OCI-LY1 (cell line): Measurements from ENCODE around the gene OLFML3.

Experiments
- H2AFZ ChIP-seq: fragments of 200-600 bp; sonication (generic), shearing (Covaris generic); 2 replicates; pipeline ENCODE4 v1.6.0; 2014; ENCODE audit warnings: antibody characterized with exemption, mild to moderate bottlenecking, low read length
- H3F3A ChIP-seq: fragments of 200-600 bp; sonication (generic), shearing (Covaris generic); 2 replicates; pipeline ENCODE4 v1.6.0; 2014; ENCODE audit warnings: mild to moderate bottlenecking, antibody characterized with exemption, low read length, moderate library complexity; ENCODE audit not compliant: insufficient read depth
- H3K27ac ChIP-seq: fragments of 200-600 bp; sonication (generic); 2 replicates; pipeline ENCODE4 v1.5.1; 2014; ENCODE audit warnings: low read length, mixed run types, mild to moderate bottlenecking, low read depth; ENCODE audit not compliant: poor library complexity, severe bottlenecking
- H3K27me3 ChIP-seq: fragments of 200-600 bp; sonication (generic); 2 replicates; pipeline ENCODE4 v1.6.0; 2014; ENCODE audit warnings: antibody characterized with exemption, mild to moderate bottlenecking, low read length, moderate library complexity; ENCODE audit not compliant: insufficient read depth
- H3K36me3 ChIP-seq: fragments of 200-600 bp; sonication (generic); 2 replicates; pipeline ENCODE4 v1.6.1; 2014; ENCODE audit warnings: mild to moderate bottlenecking, antibody characterized with exemption, low read length, moderate library complexity, mixed read lengths; ENCODE audit not compliant: insufficient read depth
- H3K4me1 ChIP-seq: fragments of 200-600 bp; sonication (generic); 2 replicates; pipeline ENCODE4 v1.5.1; 2014; ENCODE audit warnings: mild to moderate bottlenecking, low read length, moderate library complexity; ENCODE audit not compliant: insufficient read depth, severe bottlenecking
- H3K4me2 ChIP-seq: fragments of 200-600 bp; sonication (generic), shearing (Covaris generic); 2 replicates; pipeline ENCODE4 v1.6.1; 2014; ENCODE audit warnings: low read length
- H3K4me3 ChIP-seq: fragments of 200-600 bp; sonication (generic); 2 replicates; pipeline ENCODE4 v1.5.1; 2014; ENCODE audit warnings: low read length, low read depth, mild to moderate bottlenecking, mixed read lengths; ENCODE audit not compliant: poor library complexity, severe bottlenecking
- H3K79me2 ChIP-seq: fragments of 200-600 bp; shearing (Covaris generic); 2 replicates; pipeline ENCODE4 v1.6.1; 2016; ENCODE audit warnings: mixed run types, low read length, mixed read lengths; ENCODE audit not compliant: insufficient read depth
- H3K9ac ChIP-seq: fragments of 200-600 bp; sonication (generic), shearing (Covaris generic); 2 replicates; pipeline ENCODE4 v1.6.1; 2014; ENCODE audit warnings: mild to moderate bottlenecking, low read length, mixed read lengths
- H3K9me2 ChIP-seq: fragments of 200-600 bp; sonication (generic), shearing (Covaris generic); 2 replicates; pipeline ENCODE4 v1.6.1; 2014; ENCODE audit warnings: low read depth, mild to moderate bottlenecking, low read length, mixed read lengths
- H3K9me3 ChIP-seq: fragments of 200-600 bp; shearing (Covaris generic); 2 replicates; pipeline ENCODE4 v1.6.1; 2014; ENCODE audit warnings: low read length, mixed read lengths
- H4K20me1 ChIP-seq: fragments of 200-600 bp; sonication (generic), shearing (Covaris generic); 2 replicates; pipeline ENCODE4 v1.6.0; 2016; ENCODE audit warnings: mild to moderate bottlenecking, low read length; ENCODE audit not compliant: insufficient read depth
- CTCF ChIP-seq: fragments of 200-600 bp; sonication (generic), shearing (Covaris generic); IDR thresholded peaks from 2 replicates; pipeline ENCODE4 v1.5.1; 2017; ENCODE audit warnings: mild to moderate bottlenecking, antibody characterized with exemption, low read length, moderate library complexity, mixed read lengths
- EZH2 ChIP-seq: fragments of 200-600 bp; sonication (generic), shearing (Covaris generic); IDR thresholded peaks from 2 replicates; pipeline ENCODE4 v1.8.0; 2017; ENCODE audit warnings: borderline replicate concordance, mixed run types, mild to moderate bottlenecking, antibody characterized with exemption, low read length, moderate library complexity, mixed read lengths

OLFML3 gene

GRCh38 chr1:113949007-113949406 is 30.3 kb upstream of the OLFML3 start:
- Histone ChIP-seq H3K27ac (no peak overlapping the region), H3K36me3 (peaks cover 43% of the 10 kb centered on the region), H3K4me3 (no peak overlapping the region), H3F3A (no peaks in the 10 kb centered on the region), H3K9me2 (no peaks in the 10 kb centered on the region), H3K27me3 (no peaks in the 10 kb centered on the region), H3K9ac (no peak overlapping the region), H2AFZ (no peak overlapping the region), H3K4me1 (peaks cover 29% of the 10 kb centered on the region), H3K9me3 (no peaks in the 10 kb centered on the region), H4K20me1 (no peaks in the 10 kb centered on the region), H3K4me2 (no peak overlapping the region), H3K79me2 (peaks cover 67% of the 10 kb centered on the region)
- no peak for TF ChIP-seq EZH2
- TF ChIP-seq CTCF, result no peak; the same call in 1 of the 2 replicates

GRCh38 chr1:113950908-113951307 is 28.4 kb upstream of the OLFML3 start:
- TF ChIP-seq EZH2 (no peak), CTCF (no peak)
- H3K4me1 ChIP-seq, result peaks cover 24% of the 10 kb centered on the region
- H3K9me3 ChIP-seq, result no peaks in the 10 kb centered on the region
- H3F3A ChIP-seq, result no peaks in the 10 kb centered on the region
- no peak overlapping the region for H3K9ac ChIP-seq
- no peaks in the 10 kb centered on the region for H3K27me3 ChIP-seq
- no peaks in the 10 kb centered on the region for H4K20me1 ChIP-seq
- H2AFZ ChIP-seq, result no peak overlapping the region
- H3K9me2 ChIP-seq, result no peaks in the 10 kb centered on the region
- peaks cover 56% of the 10 kb centered on the region for H3K79me2 ChIP-seq
- no peak overlapping the region for H3K27ac ChIP-seq
- H3K4me2 ChIP-seq, result no peak overlapping the region
- peaks cover 44% of the 10 kb centered on the region; the same call in 1 of the 2 replicates for H3K36me3 ChIP-seq
- no peak overlapping the region for H3K4me3 ChIP-seq

- H3K4me1 ChIP-seq, result peaks cover 16% of the 10 kb centered on the region
- no peaks in the 10 kb centered on the region for H4K20me1 ChIP-seq
- no peak overlapping the region for H3K9ac ChIP-seq
- H2AFZ ChIP-seq, result no peak overlapping the region
- no peak overlapping the region for H3K27ac ChIP-seq
- H3F3A ChIP-seq, result no peaks in the 10 kb centered on the region
- no peaks in the 10 kb centered on the region for H3K9me2 ChIP-seq
- no peak overlapping the region for H3K4me2 ChIP-seq
- TF ChIP-seq CTCF (no peak), EZH2 (no peak)
- H3K9me3 ChIP-seq, result no peaks in the 10 kb centered on the region
- H3K36me3 ChIP-seq, result peaks cover 50% of the 10 kb centered on the region
- peaks cover 50% of the 10 kb centered on the region for H3K79me2 ChIP-seq
- H3K4me3 ChIP-seq, result no peak overlapping the region
- H3K27me3 ChIP-seq, result no peaks in the 10 kb centered on the region
These were observed 27.6 kb upstream of the OLFML3 start for GRCh38 chr1:113951719-113952118.
